WTC11 (cell line): Measurements from ENCODE around the gene LSP1. TPM values are rescaled to one million over a fixed set of nuclear protein-coding genes. Genes with fewer than 3 reads are reported as not detected.

Source experiments
- ATAC-seq: fragments of 200-7000 bp; cut with Tn5 transposase; 2 replicates; pipeline ENCODE4 v1.10.0; 2021; ENCODE audit warnings: mild to moderate bottlenecking, moderate library complexity
- CTCF ChIA-PET: fragments of 300-600 bp; sonication (Branson Sonifier 250); formaldehyde crosslinking; loops from one replicate; lab custom pipeline; 2021; ENCODE audit warnings: antibody characterized with exemption; lab: Charles Lee
- POLR2A ChIA-PET: fragments of 350-600 bp; sonication (Branson Sonifier 250); formaldehyde crosslinking; loops from one replicate; lab custom pipeline; 2021; ENCODE audit warnings: antibody characterized with exemption; lab: Charles Lee
- DNase-seq: peaks from one replicate; pipeline ENCODE4 v3.0.0; 2021; ENCODE audit warnings: low spot score
- H3K27ac Mint-ChIP-seq: 2 replicates; pipeline ENCODE4 v1.8.0; 2021; ENCODE audit warnings: mixed read lengths
- H3K27me3 Mint-ChIP-seq: 2 replicates; pipeline ENCODE4 v1.8.0; 2021; ENCODE audit warnings: low read depth, mild to moderate bottlenecking, moderate library complexity, mixed read lengths
- H3K36me3 Mint-ChIP-seq: 2 replicates; pipeline ENCODE4 v1.8.0; 2021; ENCODE audit warnings: mixed read lengths
- H3K4me1 Mint-ChIP-seq: 2 replicates; pipeline ENCODE4 v1.8.0; 2022; ENCODE audit warnings: mixed read lengths
- H3K4me3 Mint-ChIP-seq: 2 replicates; pipeline ENCODE4 v1.8.0; 2021; ENCODE audit warnings: mild to moderate bottlenecking, moderate library complexity, mixed read lengths
- H3K9me3 Mint-ChIP-seq: 2 replicates; pipeline ENCODE4 v1.8.0; 2021; ENCODE audit warnings: mixed read lengths
- ARID4B ChIP-seq: sonication (generic); formaldehyde crosslinking; IDR thresholded peaks from 2 replicates; pipeline ENCODE4 v1.8.0; 2023; ENCODE audit warnings: missing genetic modification reagents, mild to moderate bottlenecking, borderline replicate concordance
- CREM ChIP-seq: sonication (generic); formaldehyde crosslinking; IDR thresholded peaks from 2 replicates; pipeline ENCODE4 v1.8.1; 2022; ENCODE audit warnings: mild to moderate bottlenecking, missing genetic modification reagents, moderate library complexity
- E2F4 ChIP-seq: sonication (generic); formaldehyde crosslinking; IDR thresholded peaks from 2 replicates; pipeline ENCODE4 v1.8.1; 2022; ENCODE audit warnings: low read depth, mild to moderate bottlenecking, moderate library complexity, missing genetic modification reagents, borderline replicate concordance
- IRF1 ChIP-seq: sonication (generic); formaldehyde crosslinking; IDR thresholded peaks from 2 replicates; pipeline ENCODE4 v1.8.0; 2023; ENCODE audit warnings: missing genetic modification reagents
- JUN ChIP-seq: sonication (generic); formaldehyde crosslinking; IDR thresholded peaks from 2 replicates; pipeline ENCODE4 v1.8.0; 2023; ENCODE audit warnings: mild to moderate bottlenecking, missing genetic modification reagents
- NFYB ChIP-seq: sonication (generic); formaldehyde crosslinking; conservative IDR thresholded peaks from 2 replicates; pipeline ENCODE4 v1.8.0; 2022; ENCODE audit warnings: low read depth, missing genetic modification reagents
- NR1H2 ChIP-seq: sonication (generic); formaldehyde crosslinking; IDR thresholded peaks from 2 replicates; pipeline ENCODE4 v1.9.0; 2021; ENCODE audit warnings: mild to moderate bottlenecking, moderate library complexity, missing genetic modification reagents
- NR2C2 ChIP-seq: sonication (generic); formaldehyde crosslinking; IDR thresholded peaks from 2 replicates; pipeline ENCODE4 v1.8.0; 2022; ENCODE audit warnings: mild to moderate bottlenecking, missing genetic modification reagents
- PRDM15 ChIP-seq: sonication (generic); formaldehyde crosslinking; IDR thresholded peaks from 2 replicates; pipeline ENCODE4 v1.8.0; 2022; ENCODE audit warnings: missing genetic modification reagents
- PRRX2 ChIP-seq: fragments of 250-450 bp; sonication (Bioruptor Pico); IDR thresholded peaks from 2 replicates; pipeline ENCODE4 v1.8.0; 2021; ENCODE audit warnings: mild to moderate bottlenecking
- ZNF263 ChIP-seq: sonication (generic); formaldehyde crosslinking; IDR thresholded peaks from 2 replicates; pipeline ENCODE4 v1.8.1; 2022; ENCODE audit warnings: low read depth, mild to moderate bottlenecking, moderate library complexity, missing genetic modification reagents
- ZNF396 ChIP-seq: fragments of 250-450 bp; sonication (Bioruptor Pico); IDR thresholded peaks from 2 replicates; pipeline ENCODE4 v1.8.0; 2021; ENCODE audit warnings: mild to moderate bottlenecking, moderate library complexity, borderline replicate concordance
- total RNA-seq: library from RNA; stranded (reverse); gene quantifications from 3 replicates; pipeline ENCODE4 v1.2.3, GENCODE V29; 2021
- TF ChIP-seq, protein P1 (sequence below): sonication (generic); formaldehyde crosslinking; IDR thresholded peaks from 2 replicates; pipeline ENCODE4 v1.8.0; 2022; ENCODE audit warnings: mild to moderate bottlenecking, missing genetic modification reagents
- TF ChIP-seq, protein P2 (sequence below): sonication (generic); formaldehyde crosslinking; IDR thresholded peaks from 2 replicates; pipeline ENCODE4 v1.8.1; 2023; ENCODE audit warnings: mild to moderate bottlenecking, missing genetic modification reagents
- TF ChIP-seq, protein P3 (sequence below): sonication (generic); formaldehyde crosslinking; IDR thresholded peaks from 2 replicates; pipeline ENCODE4 v1.8.1; 2022; ENCODE audit warnings: low read depth, missing genetic modification reagents, borderline replicate concordance
- TF ChIP-seq, protein P4 (sequence below): sonication (generic); formaldehyde crosslinking; IDR thresholded peaks from 2 replicates; pipeline ENCODE4 v1.8.1; 2022; ENCODE audit warnings: missing genetic modification reagents, borderline replicate concordance
- TF ChIP-seq, protein P5 (sequence below): fragments of 250-450 bp; sonication (Bioruptor Pico); IDR thresholded peaks from 2 replicates; pipeline ENCODE4 v1.9.0; 2021; ENCODE audit warnings: mild to moderate bottlenecking

The LSP1 gene
- total RNA-seq, 1 experiment from 2014 or later: 0.77 TPM

- ChIA-PET CTCF (interaction anchor here (1.9 kb wide), 2 partner anchors 13 to 263 kb away, joined by 5 read pairs; no protein-coding TSS in a partner anchor), POLR2A (no interaction called here)
- TF ChIP-seq ARID4B (CRISPR knock-in tag) (no peak), CREM (CRISPR knock-in tag) (no peak), PRRX2 (no peak), PRDM15 (CRISPR knock-in tag) (no peak), ZNF396 (CRISPR knock-in tag) (no peak), E2F4 (CRISPR knock-in tag) (no peak), NR2C2 (no peak), NFYB (CRISPR knock-in tag) (no peak), JUN (CRISPR knock-in tag) (no peak), IRF1 (CRISPR knock-in tag) (no peak), NR1H2 (CRISPR knock-in tag) (no peak), ZNF263 (no peak)
- TF ChIP-seq, protein P1, sequence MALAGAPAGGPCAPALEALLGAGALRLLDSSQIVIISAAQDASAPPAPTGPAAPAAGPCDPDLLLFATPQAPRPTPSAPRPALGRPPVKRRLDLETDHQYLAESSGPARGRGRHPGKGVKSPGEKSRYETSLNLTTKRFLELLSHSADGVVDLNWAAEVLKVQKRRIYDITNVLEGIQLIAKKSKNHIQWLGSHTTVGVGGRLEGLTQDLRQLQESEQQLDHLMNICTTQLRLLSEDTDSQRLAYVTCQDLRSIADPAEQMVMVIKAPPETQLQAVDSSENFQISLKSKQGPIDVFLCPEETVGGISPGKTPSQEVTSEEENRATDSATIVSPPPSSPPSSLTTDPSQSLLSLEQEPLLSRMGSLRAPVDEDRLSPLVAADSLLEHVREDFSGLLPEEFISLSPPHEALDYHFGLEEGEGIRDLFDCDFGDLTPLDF: no peak
- TF ChIP-seq, protein P2, sequence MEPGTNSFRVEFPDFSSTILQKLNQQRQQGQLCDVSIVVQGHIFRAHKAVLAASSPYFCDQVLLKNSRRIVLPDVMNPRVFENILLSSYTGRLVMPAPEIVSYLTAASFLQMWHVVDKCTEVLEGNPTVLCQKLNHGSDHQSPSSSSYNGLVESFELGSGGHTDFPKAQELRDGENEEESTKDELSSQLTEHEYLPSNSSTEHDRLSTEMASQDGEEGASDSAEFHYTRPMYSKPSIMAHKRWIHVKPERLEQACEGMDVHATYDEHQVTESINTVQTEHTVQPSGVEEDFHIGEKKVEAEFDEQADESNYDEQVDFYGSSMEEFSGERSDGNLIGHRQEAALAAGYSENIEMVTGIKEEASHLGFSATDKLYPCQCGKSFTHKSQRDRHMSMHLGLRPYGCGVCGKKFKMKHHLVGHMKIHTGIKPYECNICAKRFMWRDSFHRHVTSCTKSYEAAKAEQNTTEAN (CRISPR knock-in tag): no peak
- TF ChIP-seq, protein P3, sequence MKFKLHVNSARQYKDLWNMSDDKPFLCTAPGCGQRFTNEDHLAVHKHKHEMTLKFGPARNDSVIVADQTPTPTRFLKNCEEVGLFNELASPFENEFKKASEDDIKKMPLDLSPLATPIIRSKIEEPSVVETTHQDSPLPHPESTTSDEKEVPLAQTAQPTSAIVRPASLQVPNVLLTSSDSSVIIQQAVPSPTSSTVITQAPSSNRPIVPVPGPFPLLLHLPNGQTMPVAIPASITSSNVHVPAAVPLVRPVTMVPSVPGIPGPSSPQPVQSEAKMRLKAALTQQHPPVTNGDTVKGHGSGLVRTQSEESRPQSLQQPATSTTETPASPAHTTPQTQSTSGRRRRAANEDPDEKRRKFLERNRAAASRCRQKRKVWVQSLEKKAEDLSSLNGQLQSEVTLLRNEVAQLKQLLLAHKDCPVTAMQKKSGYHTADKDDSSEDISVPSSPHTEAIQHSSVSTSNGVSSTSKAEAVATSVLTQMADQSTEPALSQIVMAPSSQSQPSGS (CRISPR knock-in tag): no peak
- TF ChIP-seq, protein P4, sequence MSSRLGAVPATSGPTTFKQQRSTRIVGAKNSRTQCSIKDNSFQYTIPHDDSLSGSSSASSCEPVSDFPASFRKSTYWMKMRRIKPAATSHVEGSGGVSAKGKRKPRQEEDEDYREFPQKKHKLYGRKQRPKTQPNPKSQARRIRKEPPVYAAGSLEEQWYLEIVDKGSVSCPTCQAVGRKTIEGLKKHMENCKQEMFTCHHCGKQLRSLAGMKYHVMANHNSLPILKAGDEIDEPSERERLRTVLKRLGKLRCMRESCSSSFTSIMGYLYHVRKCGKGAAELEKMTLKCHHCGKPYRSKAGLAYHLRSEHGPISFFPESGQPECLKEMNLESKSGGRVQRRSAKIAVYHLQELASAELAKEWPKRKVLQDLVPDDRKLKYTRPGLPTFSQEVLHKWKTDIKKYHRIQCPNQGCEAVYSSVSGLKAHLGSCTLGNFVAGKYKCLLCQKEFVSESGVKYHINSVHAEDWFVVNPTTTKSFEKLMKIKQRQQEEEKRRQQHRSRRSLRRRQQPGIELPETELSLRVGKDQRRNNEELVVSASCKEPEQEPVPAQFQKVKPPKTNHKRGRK (CRISPR knock-in tag): no peak
- TF ChIP-seq, protein P5, sequence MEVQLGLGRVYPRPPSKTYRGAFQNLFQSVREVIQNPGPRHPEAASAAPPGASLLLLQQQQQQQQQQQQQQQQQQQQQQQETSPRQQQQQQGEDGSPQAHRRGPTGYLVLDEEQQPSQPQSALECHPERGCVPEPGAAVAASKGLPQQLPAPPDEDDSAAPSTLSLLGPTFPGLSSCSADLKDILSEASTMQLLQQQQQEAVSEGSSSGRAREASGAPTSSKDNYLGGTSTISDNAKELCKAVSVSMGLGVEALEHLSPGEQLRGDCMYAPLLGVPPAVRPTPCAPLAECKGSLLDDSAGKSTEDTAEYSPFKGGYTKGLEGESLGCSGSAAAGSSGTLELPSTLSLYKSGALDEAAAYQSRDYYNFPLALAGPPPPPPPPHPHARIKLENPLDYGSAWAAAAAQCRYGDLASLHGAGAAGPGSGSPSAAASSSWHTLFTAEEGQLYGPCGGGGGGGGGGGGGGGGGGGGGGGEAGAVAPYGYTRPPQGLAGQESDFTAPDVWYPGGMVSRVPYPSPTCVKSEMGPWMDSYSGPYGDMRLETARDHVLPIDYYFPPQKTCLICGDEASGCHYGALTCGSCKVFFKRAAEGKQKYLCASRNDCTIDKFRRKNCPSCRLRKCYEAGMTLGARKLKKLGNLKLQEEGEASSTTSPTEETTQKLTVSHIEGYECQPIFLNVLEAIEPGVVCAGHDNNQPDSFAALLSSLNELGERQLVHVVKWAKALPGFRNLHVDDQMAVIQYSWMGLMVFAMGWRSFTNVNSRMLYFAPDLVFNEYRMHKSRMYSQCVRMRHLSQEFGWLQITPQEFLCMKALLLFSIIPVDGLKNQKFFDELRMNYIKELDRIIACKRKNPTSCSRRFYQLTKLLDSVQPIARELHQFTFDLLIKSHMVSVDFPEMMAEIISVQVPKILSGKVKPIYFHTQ (CRISPR knock-in tag): no peak
- H3K4me3 Mint-ChIP-seq: no peak overlapping the region
- no peak for ATAC-seq
- no peaks in the 10 kb centered on the region for H3K36me3 Mint-ChIP-seq
- H3K4me1 Mint-ChIP-seq: no peaks in the 10 kb centered on the region
- no peak overlapping the region for H3K27ac Mint-ChIP-seq
- DNase-seq: no peak
- no peaks in the 10 kb centered on the region for H3K9me3 Mint-ChIP-seq
- no peaks in the 10 kb centered on the region; the same call in 1 of the 2 replicates for H3K27me3 Mint-ChIP-seq
These were observed 36.5 kb downstream of the LSP1 start for GRCh38 chr11:1889224-1889930.
